GM19372 (cell line): Measurements from ENCODE around the gene PCNX2.
"Not testable (repeated sequence)": the region's sequence is repeated elsewhere in the genome, so short reads cannot be mapped to it uniquely, and the experiment has no call there.

ENCODE experiments used
- ATAC-seq: cut with Tn5 transposase; IDR thresholded peaks from one replicate; pipeline ENCODE4 v1.9.1; 2021; ENCODE audit warnings: mild to moderate bottlenecking, low read depth, moderate library complexity; ENCODE audit not compliant: unreplicated experiment

PCNX2 gene

DNA sequence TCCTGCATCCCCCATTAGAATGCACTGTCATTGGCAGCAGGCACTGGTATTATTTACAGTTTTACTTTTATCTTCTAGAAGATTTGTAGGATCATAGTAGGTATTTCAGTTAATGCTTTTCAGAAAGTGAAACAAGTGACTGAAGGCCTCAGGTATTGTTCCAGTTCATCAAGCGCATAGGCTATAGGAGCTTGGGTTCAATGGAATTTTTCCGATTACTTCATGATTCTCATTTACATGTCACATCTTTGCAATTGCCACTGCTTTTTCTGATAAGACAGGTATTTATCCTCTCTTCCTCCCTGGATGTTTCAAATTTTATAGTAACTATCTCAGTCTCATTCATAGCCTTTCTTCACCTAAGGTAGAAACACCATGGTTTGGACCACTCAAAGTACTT, 183.8 kb downstream of the PCNX2 start:
- ATAC-seq = no peak

DNA sequence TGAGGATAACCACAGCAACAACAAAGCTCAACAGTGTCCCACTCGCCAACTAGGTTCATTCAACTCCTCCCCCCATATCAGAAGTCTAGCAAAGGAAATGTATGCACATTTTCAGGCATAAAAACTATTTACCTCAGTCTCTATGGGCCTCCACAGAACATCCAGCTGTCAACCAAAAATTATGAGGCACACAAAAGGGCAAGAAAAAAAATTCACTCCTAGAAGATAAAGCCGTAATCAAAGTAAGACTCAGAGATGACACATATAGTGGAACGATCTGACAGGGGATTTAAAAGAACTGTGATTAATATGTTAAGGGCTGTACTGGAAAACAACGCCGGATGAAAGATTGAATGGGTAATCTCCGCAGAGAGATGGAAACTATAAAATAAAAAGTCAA, 186.4 kb downstream of the PCNX2 start:
- no peak for ATAC-seq

DNA sequence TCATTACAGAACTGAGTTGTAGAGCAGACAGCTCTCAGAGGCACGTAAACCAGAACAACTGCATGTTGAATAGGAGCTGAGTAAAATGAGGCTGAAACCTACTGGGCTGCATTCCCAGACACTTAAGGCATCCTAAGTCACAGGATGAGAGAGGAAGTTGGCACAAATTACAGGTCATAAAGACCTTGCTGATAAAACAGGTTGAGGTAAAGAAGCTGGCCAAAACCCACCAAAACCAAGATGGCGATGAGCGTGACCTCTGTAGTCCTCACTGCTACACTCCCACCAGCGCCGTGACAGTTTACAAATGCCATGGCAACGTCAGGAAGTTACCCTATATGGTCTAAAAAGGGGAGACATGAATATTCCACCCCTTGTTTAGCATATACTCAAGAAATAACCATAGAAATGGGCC, 187.8 kb downstream of the PCNX2 start:
- ATAC-seq = not testable (repeated sequence)

GRCh38 chr1:233107130-233107660, 188.3 kb downstream of the PCNX2 start:
- ATAC-seq = no peak

GRCh38 chr1:233105225-233105624, 190.3 kb downstream of the PCNX2 start:
- no peak for ATAC-seq

DNA sequence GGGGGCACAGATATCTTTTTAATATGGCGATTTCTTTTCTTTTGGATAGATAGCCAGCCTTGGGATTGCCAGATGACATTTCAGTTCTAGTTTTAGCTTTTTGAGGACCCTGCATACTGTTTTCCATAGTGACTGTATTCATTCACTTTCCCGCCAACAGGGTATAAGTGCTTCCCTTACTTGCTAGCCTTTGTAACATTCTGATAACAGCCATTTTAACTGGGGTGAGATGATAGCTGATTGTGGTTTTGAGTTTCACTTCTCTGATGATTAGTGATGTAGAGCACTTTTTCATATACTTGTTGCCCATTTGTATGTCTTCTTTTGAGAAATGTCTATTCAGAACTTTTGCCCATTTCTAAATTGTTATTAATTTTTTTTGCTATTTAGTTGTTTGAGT, 193.2 kb downstream of the PCNX2 start:
- ATAC-seq = no peak

GRCh38 chr1:233097959-233098580, 197.5 kb downstream of the PCNX2 start:
- ATAC-seq = no peak

DNA sequence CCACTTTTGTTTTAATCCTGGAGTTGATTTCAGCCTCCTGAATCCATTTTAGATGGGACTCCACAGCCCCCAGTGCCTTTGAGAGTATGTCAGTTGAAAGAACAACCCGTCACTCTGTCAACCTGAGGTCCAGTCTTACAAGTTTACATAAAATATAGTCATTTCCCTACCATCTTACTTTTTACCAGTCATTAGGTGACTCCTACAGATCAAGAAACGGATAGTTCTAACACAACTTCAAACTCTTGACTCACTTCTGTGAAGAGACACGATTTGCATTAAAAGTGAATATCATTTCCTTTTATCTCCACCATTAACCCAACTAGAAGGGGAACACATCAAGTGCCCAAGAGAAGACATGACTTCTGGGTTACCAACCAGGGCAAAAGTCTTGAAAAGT, 198.0 kb downstream of the PCNX2 start:
- ATAC-seq = no peak

- no peak for ATAC-seq
Observed at GRCh38 chr1:233094691-233095090, 200.8 kb downstream of the PCNX2 start.

- no peak for ATAC-seq
Observed at GRCh38 chr1:233094269-233094668, 201.3 kb downstream of the PCNX2 start.

GRCh38 chr1:233090746-233091494, 204.6 kb downstream of the PCNX2 start:
- no peak for ATAC-seq

GRCh38 chr1:233089251-233089650, 206.3 kb downstream of the PCNX2 start:
- no peak for ATAC-seq

- ATAC-seq = no peak
Observed at GRCh38 chr1:233088613-233089012, 206.9 kb downstream of the PCNX2 start.

DNA sequence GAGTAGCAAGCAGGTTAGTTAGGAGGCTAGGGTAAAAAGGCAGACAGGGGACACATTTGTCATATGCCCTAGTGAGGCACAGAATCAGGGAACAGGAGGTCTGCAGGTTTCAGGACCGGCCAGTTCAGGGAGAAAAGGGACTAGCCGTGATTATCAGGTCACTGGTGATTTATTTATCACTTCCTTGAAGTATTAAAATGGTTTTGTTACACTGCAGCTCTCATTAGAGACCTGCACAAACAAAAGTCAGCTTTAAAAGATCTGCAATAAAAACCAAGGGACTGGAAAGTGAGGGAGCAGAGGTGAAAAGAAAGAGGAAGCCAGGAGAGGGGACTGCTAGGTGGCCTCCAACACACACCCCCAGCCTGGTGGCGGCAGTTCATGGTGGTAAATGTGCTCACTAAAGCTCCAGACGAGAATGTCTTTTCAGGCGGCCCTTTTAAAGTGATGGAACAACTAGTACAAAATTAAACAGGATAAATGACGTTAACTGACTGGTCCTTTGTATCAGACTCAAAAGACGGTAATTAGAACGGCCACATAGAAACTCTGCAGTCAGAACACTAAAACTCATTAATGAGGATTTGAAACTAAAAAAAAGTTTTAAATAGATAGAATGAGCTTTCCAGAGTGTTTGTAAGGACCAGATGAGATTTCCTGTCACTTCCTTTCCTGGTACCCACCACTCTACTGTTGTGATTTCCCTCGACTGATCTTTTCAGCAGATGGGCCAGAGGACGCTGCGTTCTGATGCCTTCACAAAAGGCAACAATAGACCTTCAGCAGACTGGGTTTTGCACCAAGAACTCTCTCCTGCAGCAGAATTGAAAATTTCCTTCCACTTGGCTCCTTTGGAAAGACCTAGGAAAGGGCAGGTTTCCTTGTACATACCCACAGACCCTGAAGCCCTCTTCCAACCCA, 208.3 kb downstream of the PCNX2 start:
- ATAC-seq = no peak

- ATAC-seq = no peak
Observed at GRCh38 chr1:233085566-233085965, 210.0 kb downstream of the PCNX2 start.

GRCh38 chr1:233082778-233083550, 212.6 kb downstream of the PCNX2 start:
- ATAC-seq = no peak

GRCh38 chr1:233081735-233082134, 213.8 kb downstream of the PCNX2 start:
- ATAC-seq = no peak

- not testable (repeated sequence) for ATAC-seq
Observed at GRCh38 chr1:233080827-233081226, 214.7 kb downstream of the PCNX2 start.

- no peak for ATAC-seq
Observed at GRCh38 chr1:233080286-233080685, 215.2 kb downstream of the PCNX2 start.

- ATAC-seq = no peak
Observed at GRCh38 chr1:233079574-233079973, 216.0 kb downstream of the PCNX2 start.
